Measurements from ENCODE around the gene ZMIZ1. TPM values are rescaled to one million over a fixed set of nuclear protein-coding genes. Genes with fewer than 3 reads are reported as not detected.

ZMIZ1 gene
- total and polyA plus RNA-seq, 2 donors (not counting 1 experiment from before 2014, with no cell fraction given), result 6.3 to 30.6 TPM

DNA sequence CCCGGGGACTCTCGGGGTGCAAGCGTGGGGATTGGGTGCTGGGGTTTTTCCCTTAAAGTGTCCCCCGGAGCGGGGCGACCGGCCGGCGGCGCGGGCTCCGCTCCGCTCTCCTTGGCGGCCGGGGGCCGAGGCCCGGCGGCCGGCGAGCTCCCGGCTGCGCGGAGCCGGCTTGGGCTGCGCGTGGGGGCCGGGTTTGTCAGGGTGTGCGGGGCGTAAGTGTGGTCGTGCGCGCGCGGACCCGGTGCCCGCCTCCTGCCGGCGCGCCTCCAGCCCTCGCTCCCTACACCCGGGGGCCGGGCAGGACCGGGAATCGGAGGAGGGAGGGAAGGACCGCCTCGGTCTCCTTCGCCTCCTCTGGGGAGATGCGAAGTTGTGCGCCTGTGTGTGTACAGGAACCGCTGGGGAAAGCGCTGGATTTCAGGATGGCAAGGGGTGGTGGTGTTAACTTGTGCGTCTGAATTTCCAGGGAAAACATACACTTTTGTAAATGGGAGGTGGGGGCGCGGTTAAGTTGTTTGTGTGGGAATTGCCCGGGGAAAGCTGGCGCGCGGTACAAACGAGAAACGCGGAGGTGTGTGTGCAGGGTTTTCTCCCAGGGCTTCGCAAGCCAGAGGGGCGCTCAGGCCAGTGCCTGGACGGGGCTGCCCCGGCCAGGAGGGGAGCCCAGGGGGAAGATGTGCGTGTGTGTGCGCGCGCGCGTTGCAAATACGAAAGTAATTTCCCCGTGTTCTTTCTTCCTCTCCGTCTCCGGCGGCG lies 737 bp downstream of the ZMIZ1 start:
- peak; percentile 41 to 44 for DNase-seq (ENCODE audit: low read depth in 2 of 2)
- Histone ChIP-seq H3K27ac (ENCODE audit: insufficient read depth, low read length) (peak overlapping the region; percentile 93), H2AFZ (ENCODE audit: low read length) (no peak overlapping the region), H4K20me1 (ENCODE audit: control insufficient read depth, extremely low read depth, insufficient read depth, low read length) (no peaks in the 10 kb centered on the region), H3K79me2 (ENCODE audit: control insufficient read depth, insufficient read depth, low read length) (peaks cover 54% of the 10 kb centered on the region), H3K4me2 (ENCODE audit: extremely low read depth, insufficient read depth, low read length) (no peak overlapping the region), H3K9ac (ENCODE audit: insufficient read depth, low read length) (peak overlapping the region; percentile 87), H3K4me1 (ENCODE audit: control insufficient read depth, extremely low read depth, insufficient read depth, low read length) (peaks cover 23% of the 10 kb centered on the region), H3K4me3 (replicated peaks in 1 of 4; ENCODE audit: control extremely low read depth in 1 of 4, insufficient read depth in 1 of 4, low read depth in 3 of 4, low read length in 4 of 4) (peak overlapping the region; percentile 70 to 97 (median 77)), H3K9me3 (ENCODE audit: control insufficient read depth, insufficient read depth, low read depth, low read length) (no peaks in the 10 kb centered on the region), H3K27me3 (ENCODE audit: control insufficient read depth, insufficient read depth, low read length) (no peaks in the 10 kb centered on the region), H3K36me3 (ENCODE audit: control insufficient read depth, insufficient read depth, low read length) (peaks cover 1% of the 10 kb centered on the region)
- no peak for TF ChIP-seq EZH2 (IDR thresholded peaks at IDR 0.05; ENCODE audit: low read length, missing control alignments)
- TF ChIP-seq, protein P1, sequence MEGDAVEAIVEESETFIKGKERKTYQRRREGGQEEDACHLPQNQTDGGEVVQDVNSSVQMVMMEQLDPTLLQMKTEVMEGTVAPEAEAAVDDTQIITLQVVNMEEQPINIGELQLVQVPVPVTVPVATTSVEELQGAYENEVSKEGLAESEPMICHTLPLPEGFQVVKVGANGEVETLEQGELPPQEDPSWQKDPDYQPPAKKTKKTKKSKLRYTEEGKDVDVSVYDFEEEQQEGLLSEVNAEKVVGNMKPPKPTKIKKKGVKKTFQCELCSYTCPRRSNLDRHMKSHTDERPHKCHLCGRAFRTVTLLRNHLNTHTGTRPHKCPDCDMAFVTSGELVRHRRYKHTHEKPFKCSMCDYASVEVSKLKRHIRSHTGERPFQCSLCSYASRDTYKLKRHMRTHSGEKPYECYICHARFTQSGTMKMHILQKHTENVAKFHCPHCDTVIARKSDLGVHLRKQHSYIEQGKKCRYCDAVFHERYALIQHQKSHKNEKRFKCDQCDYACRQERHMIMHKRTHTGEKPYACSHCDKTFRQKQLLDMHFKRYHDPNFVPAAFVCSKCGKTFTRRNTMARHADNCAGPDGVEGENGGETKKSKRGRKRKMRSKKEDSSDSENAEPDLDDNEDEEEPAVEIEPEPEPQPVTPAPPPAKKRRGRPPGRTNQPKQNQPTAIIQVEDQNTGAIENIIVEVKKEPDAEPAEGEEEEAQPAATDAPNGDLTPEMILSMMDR (conservative IDR thresholded peaks at IDR 0.05 in 1 of 2, IDR thresholded peaks at IDR 0.05 in 1 of 2; ENCODE audit: low read depth in 1 of 2, low read length in 2 of 2), result no peak

GRCh38 chr10:79070081-79070605 lies 1.4 kb downstream of the ZMIZ1 start:
- H3K4me2 ChIP-seq (ENCODE audit: extremely low read depth, insufficient read depth, low read length), result peak overlapping the region; percentile 65
- no peaks in the 10 kb centered on the region for H3K9me3 ChIP-seq (ENCODE audit: control insufficient read depth, insufficient read depth, low read depth, low read length)
- no peaks in the 10 kb centered on the region for H4K20me1 ChIP-seq (ENCODE audit: control insufficient read depth, extremely low read depth, insufficient read depth, low read length)
- H2AFZ ChIP-seq (ENCODE audit: low read length), result no peak overlapping the region
- no peaks in the 10 kb centered on the region for H3K27me3 ChIP-seq (ENCODE audit: control insufficient read depth, insufficient read depth, low read length)
- H3K9ac ChIP-seq (ENCODE audit: insufficient read depth, low read length), result peak overlapping the region; percentile 87
- H3K4me1 ChIP-seq (ENCODE audit: control insufficient read depth, extremely low read depth, insufficient read depth, low read length), result peaks cover 27% of the 10 kb centered on the region
- TF ChIP-seq, protein P1 (conservative IDR thresholded peaks at IDR 0.05 in 1 of 2, IDR thresholded peaks at IDR 0.05 in 1 of 2; ENCODE audit: low read depth in 1 of 2, low read length in 2 of 2), result no peak
- no peak for TF ChIP-seq EZH2 (IDR thresholded peaks at IDR 0.05; ENCODE audit: low read length, missing control alignments)
- H3K79me2 ChIP-seq (ENCODE audit: control insufficient read depth, insufficient read depth, low read length), result peaks cover 61% of the 10 kb centered on the region
- H3K36me3 ChIP-seq (ENCODE audit: control insufficient read depth, insufficient read depth, low read length), result peaks cover 1% of the 10 kb centered on the region
- H3K4me3 ChIP-seq (replicated peaks in 1 of 4; ENCODE audit: control extremely low read depth in 1 of 4, insufficient read depth in 1 of 4, low read depth in 3 of 4, low read length in 4 of 4), result peak overlapping the region; percentile 70 to 97 (median 77)
- peak overlapping the region; percentile 93 for H3K27ac ChIP-seq (ENCODE audit: insufficient read depth, low read length)
- peak; percentile 54 for DNase-seq (ENCODE audit: low read depth in 2 of 2)

DNA sequence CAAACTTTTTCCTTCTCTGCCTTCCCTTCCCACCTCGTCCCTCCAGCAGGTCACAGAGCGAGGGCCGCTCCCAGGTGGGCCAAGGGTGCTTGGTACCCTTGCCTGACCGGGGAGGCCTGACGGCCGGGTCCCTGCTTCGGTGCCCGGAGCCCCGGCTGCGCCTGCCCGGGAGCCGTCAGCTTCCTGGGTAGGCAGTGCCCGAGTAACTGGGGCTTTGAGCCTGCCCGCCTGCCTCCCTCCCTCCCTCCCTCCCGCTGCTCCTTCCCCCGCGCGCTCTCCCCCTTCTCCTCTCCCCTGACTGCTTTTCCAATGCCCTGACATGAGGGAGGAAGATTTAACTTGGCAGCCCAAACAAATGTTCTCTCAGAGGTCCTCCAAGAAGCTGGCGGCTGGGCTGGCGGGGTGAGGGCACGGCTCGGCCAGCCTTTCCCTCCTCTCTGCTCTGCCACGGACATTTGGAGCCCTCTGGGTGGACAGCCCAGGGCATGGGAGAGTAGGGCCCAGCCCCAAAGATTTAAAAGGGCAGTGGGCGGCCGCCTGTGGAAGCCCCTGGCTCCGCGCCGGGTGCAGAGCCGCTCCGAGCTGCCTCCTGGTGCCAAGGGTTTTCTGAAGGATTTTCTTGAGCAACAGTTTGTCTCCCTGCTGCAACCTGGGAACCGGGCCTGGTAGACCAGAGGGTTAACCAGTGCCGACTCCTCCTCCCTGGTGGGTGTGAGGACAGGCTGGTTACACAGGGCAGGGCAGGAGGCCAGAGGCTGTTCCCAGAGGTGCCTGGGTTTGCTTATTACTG lies 2.0 kb downstream of the ZMIZ1 start:
- Histone ChIP-seq H3K9me3 (ENCODE audit: control insufficient read depth, insufficient read depth, low read depth, low read length) (no peaks in the 10 kb centered on the region), H2AFZ (ENCODE audit: low read length) (no peak overlapping the region), H3K4me1 (ENCODE audit: control insufficient read depth, extremely low read depth, insufficient read depth, low read length) (peaks cover 33% of the 10 kb centered on the region), H3K36me3 (ENCODE audit: control insufficient read depth, insufficient read depth, low read length) (peaks cover 1% of the 10 kb centered on the region), H4K20me1 (ENCODE audit: control insufficient read depth, extremely low read depth, insufficient read depth, low read length) (no peaks in the 10 kb centered on the region), H3K27me3 (ENCODE audit: control insufficient read depth, insufficient read depth, low read length) (no peaks in the 10 kb centered on the region), H3K79me2 (ENCODE audit: control insufficient read depth, insufficient read depth, low read length) (peaks cover 67% of the 10 kb centered on the region), H3K4me3 (replicated peaks in 1 of 4; ENCODE audit: control extremely low read depth in 1 of 4, insufficient read depth in 1 of 4, low read depth in 3 of 4, low read length in 4 of 4) (peak overlapping the region; percentile 70 to 97 (median 77)), H3K27ac (ENCODE audit: insufficient read depth, low read length) (peak overlapping the region; percentile 93), H3K9ac (ENCODE audit: insufficient read depth, low read length) (peak overlapping the region; percentile 87), H3K4me2 (ENCODE audit: extremely low read depth, insufficient read depth, low read length) (peak overlapping the region; percentile 79)
- TF ChIP-seq, protein P1 (conservative IDR thresholded peaks at IDR 0.05 in 1 of 2, IDR thresholded peaks at IDR 0.05 in 1 of 2; ENCODE audit: low read depth in 1 of 2, low read length in 2 of 2), result no peak
- TF ChIP-seq EZH2 (IDR thresholded peaks at IDR 0.05; ENCODE audit: low read length, missing control alignments), result no peak
- DNase-seq (ENCODE audit: low read depth in 2 of 2), result peak; percentile 75 to 94

Data from fibroblast of lung (primary cell).